Heart right ventricle (tissue), 16 donors: ENCODE measurements around the gene BRD2. TPM values are rescaled to one million over a fixed set of nuclear protein-coding genes. Genes with fewer than 3 reads are reported as not detected.
A peak's percentile ranks its signal among the peaks of the same experiment; 100 is the strongest.

ENCODE experiments used
- ATAC-seq, 8 donors: fragments of 200-7000 bp; cut with Tn5 transposase; one replicate each; pipeline ENCODE4 v1.9.1; 2020; ENCODE audit warnings: mild to moderate bottlenecking in 8 of 8, moderate library complexity in 8 of 8, moderate number of reproducible peaks in 1 of 8
- DNase-seq, 2 donors: peaks; one replicate each; pipeline ENCODE4 v3.0.0-alpha.2; 2020
- H3K27ac ChIP-seq, 10 donors: fragments of 200-600 bp; sonication (generic) in 2 of 10; one replicate each; pipeline versions ENCODE4 v1.5.0 to v1.8.0; 2020 to 2022; ENCODE audit warnings: mild to moderate bottlenecking in 3 of 10
- H3K27me3 ChIP-seq, 7 donors: fragments of 200-600 bp; one replicate each; pipeline ENCODE4 v1.8.0; 2021 to 2022; ENCODE audit warnings: mild to moderate bottlenecking in 2 of 7
- H3K36me3 ChIP-seq, 9 donors: fragments of 200-600 bp; sonication (generic) in 1 of 9; one replicate each; pipeline versions ENCODE4 v1.5.0 to v1.8.0; 2020 to 2022; ENCODE audit warnings: mild to moderate bottlenecking in 2 of 9
- H3K4me1 ChIP-seq, 9 donors: fragments of 200-600 bp; sonication (generic) in 1 of 9; one replicate each; pipeline versions ENCODE4 v1.5.0 to v1.8.0; 2020 to 2022; ENCODE audit warnings: mild to moderate bottlenecking in 4 of 9
- H3K4me3 ChIP-seq, 10 donors: fragments of 200-600 bp; sonication (generic) in 2 of 10; one replicate each; pipeline versions ENCODE4 v1.5.0 to v1.8.0; 2020 to 2022; ENCODE audit warnings: mild to moderate bottlenecking in 7 of 10, moderate library complexity in 2 of 10
- H3K9me3 ChIP-seq, 11 donors: fragments of 200-600 bp in 10 of 11; sonication (generic) in 2 of 11; one replicate each; pipeline versions ENCODE4 v1.5.0 to v1.8.0; 2013 to 2022; ENCODE audit warnings: mild to moderate bottlenecking in 2 of 11, control low read depth in 1 of 11, moderate library complexity in 1 of 11
- WGBS, 2 donors: extraction: QIAGEN DNeasy Blood & Tissue Kit; methylation state at CpG; one replicate each; pipeline ENCODE4 v1.1.7; 2013; ENCODE audit warnings: inconsistent platforms in 1 of 2; 5-methylcytosine and 5-hydroxymethylcytosine counted together
- intact Hi-C, 10 donors: fragments of 100-400 bp; cut with DNase I; formaldehyde crosslinking; loops; one replicate each; pipeline versions ENCODE4 v1.11.1 to v1.14.2; 2022
- polyA plus RNA-seq, 2 donors: library from polyadenylated mRNA; stranded (reverse); fragments of 200-250 nt; gene quantifications; one replicate each; pipeline ENCODE4 v1.2.3, GENCODE V29; 2013
- total RNA-seq, 10 donors: library from RNA; stranded (reverse); fragmentation: NEBNext Ultra II Directional in 3 of 10; extraction: Animal tissue kit (Norgen Biotek cat#: 25700) in 3 of 10; gene quantifications; one replicate each; pipeline versions ENCODE4 v1.2.1 to v1.2.4, GENCODE V29; 2021 to 2023
- TF ChIP-seq, protein P1 (sequence below), 9 donors: fragments of 200-600 bp; sonication (generic) in 2 of 9; IDR thresholded peaks; one replicate each; pipeline versions ENCODE4 v1.5.0 to v1.8.0; 2021 to 2022; ENCODE audit warnings: antibody characterized with exemption in 9 of 9, mild to moderate bottlenecking in 5 of 9, moderate library complexity in 1 of 9
- donor health status: Arrhythmogenic right ventricular cardiomyopathy.
- donor health status: ischemic (EF 13 %, LVEDD 7.1; RV severe dilation, severe dysfunction).
- donor health status: healthy with polysubstance abuse.
- donor health status: DM: no; HTN: yes; CAD: no.
- donor health status: DM: no; HTN: no; CAD: no.
- donor health status: ischemic (EF 25% LVEDD 6.9; RV normal size, moderate dysfunction).
- donor health status: ischemic (EF 25% LVEDD 5.7; RV mildly dilated, moderate dysfunction).
- donor health status: healthy.
- donor health status: DM: yes; HTN: yes; CAD: no.
- donor health status: Ischemic cardiomyopathy.
- donor health status: ischemic (EF 35%, LVEDD 5.7; RV mildly dilated, moderate dysfunction).
- donor health status: nonischemic (EF 11% LVEDD 7.7; RV severe dilation, severe dysfunction).
- donor health status: DM: yes; HTN: yes; CAD: no.
- donor health status: PGD.
- donor health status: ischemic (EF 29% LVEDD 5.4; RV normal size, mild dysfunction).
- donor health status: nonischemic (EF 23%, LVEDD 6.1; RV moderate dilation, normal function).

BRD2 gene
- total and polyA plus RNA-seq, 12 donors, result 49.3 to 97.0 (median 74.9) TPM

- intact Hi-C loops, result loop anchor here in 1 of 10 donors (5.0 kb wide), 1 partner anchor 774 kb away; no protein-coding TSS in a partner anchor
- TF ChIP-seq, protein P1, sequence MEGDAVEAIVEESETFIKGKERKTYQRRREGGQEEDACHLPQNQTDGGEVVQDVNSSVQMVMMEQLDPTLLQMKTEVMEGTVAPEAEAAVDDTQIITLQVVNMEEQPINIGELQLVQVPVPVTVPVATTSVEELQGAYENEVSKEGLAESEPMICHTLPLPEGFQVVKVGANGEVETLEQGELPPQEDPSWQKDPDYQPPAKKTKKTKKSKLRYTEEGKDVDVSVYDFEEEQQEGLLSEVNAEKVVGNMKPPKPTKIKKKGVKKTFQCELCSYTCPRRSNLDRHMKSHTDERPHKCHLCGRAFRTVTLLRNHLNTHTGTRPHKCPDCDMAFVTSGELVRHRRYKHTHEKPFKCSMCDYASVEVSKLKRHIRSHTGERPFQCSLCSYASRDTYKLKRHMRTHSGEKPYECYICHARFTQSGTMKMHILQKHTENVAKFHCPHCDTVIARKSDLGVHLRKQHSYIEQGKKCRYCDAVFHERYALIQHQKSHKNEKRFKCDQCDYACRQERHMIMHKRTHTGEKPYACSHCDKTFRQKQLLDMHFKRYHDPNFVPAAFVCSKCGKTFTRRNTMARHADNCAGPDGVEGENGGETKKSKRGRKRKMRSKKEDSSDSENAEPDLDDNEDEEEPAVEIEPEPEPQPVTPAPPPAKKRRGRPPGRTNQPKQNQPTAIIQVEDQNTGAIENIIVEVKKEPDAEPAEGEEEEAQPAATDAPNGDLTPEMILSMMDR (IDR thresholded peaks at IDR 0.05), result no peak
- H3K4me3 ChIP-seq, result peak overlapping the region; percentile 51 to 99 (median 90)
- no peaks in the 10 kb centered on the region for H3K27me3 ChIP-seq
- H3K27ac ChIP-seq, result peak overlapping the region; percentile 93 to 100 (median 100)
- 0 to 1% methylated on average over 15 of the region's 15 CpGs for WGBS, 2 donors
- peaks cover 9 to 42% (median 34%) of the 10 kb centered on the region in 9 donors for H3K4me1 ChIP-seq
- ATAC-seq, result no peak
- peaks cover 7 to 42% (median 21%) of the 10 kb centered on the region in 9 donors for H3K36me3 ChIP-seq
- no peak for DNase-seq
- no peaks in the 10 kb centered on the region for H3K9me3 ChIP-seq
Measured at GRCh38 chr6:32971242-32971580, 2.8 kb downstream of the BRD2 start.

GRCh38 chr6:32971581-32972352, 3.4 kb downstream of the BRD2 start:
- ATAC-seq, result peak; percentile 59 to 75 (median 66)
- intact Hi-C loops, result loop anchor here in 1 of 10 donors (5.0 kb wide), 1 partner anchor 774 kb away; no protein-coding TSS in a partner anchor

DNA sequence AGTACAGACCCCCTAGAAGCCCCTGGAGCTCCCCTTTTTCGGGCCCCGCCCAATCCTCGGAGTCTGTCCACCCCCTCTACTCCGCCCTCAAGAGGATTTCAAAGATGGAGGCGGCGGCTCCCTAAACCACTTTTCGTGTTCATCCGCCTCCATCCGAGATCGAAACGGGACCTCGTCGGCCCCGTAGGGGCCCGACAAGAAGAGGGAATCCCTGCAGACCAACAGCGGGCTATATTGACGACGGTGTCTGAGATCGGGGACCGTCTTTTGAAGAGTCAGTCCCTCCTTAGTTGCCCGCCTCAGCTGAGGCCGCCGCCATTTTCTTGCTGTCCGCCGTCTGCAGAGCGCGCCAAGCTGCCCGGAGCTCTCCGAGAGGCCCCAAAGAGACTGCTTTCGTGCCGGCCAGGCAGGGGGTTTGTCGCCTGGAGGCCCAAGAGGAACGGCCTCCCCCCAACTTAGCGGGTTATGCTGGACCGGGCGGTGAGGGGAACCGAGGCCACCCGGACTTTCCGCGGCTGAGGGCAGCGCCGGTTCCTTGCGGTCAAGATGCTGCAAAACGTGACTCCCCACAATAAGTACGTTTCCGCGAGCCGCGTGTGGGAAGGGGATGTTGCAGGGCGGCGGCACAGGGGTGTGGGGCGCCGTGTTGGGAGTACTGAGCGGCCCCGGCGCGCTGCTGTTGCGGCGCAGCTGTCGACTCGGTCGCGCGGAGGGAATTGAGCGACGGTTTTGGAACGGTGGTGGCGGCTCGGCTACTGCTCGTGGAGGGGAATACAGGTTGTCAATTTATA, 4.2 kb downstream of the BRD2 start:
- intact Hi-C loops, result loop anchor here in 1 of 10 donors (5.0 kb wide), 1 partner anchor 775 kb away; no protein-coding TSS in a partner anchor
- DNase-seq (peak in 1 of 2 donors; percentile 47), ATAC-seq (peak in 6 of 8 donors; percentile 0 to 6 (median 3))
- peak overlapping the region; percentile 8 to 100 (median 82) for H3K27ac ChIP-seq
- peaks cover 8 to 55% (median 34%) of the 10 kb centered on the region in 9 donors for H3K36me3 ChIP-seq
- peaks cover 5 to 42% (median 35%) of the 10 kb centered on the region in 9 donors for H3K4me1 ChIP-seq
- TF ChIP-seq, protein P1 (IDR thresholded peaks at IDR 0.05), result no peak
- 0% methylated on average over 70 of the region's 70 CpGs for WGBS, 2 donors
- peak overlapping the region; percentile 61 to 100 (median 94) for H3K4me3 ChIP-seq
- H3K9me3 ChIP-seq, result no peaks in the 10 kb centered on the region
- H3K27me3 ChIP-seq, result no peaks in the 10 kb centered on the region

More at GRCh38 chr6:32971581-32972352, 3.4 kb downstream of the BRD2 start:
- no peaks in the 10 kb centered on the region for H3K27me3 ChIP-seq
- H3K36me3 ChIP-seq, result peaks cover 8 to 47% (median 26%) of the 10 kb centered on the region in 9 donors
- 0 to 1% methylated on average over 58 of the region's 58 CpGs for WGBS, 2 donors
- TF ChIP-seq, protein P1 (IDR thresholded peaks at IDR 0.05), result no peak
- H3K9me3 ChIP-seq, result no peaks in the 10 kb centered on the region
- H3K4me3 ChIP-seq, result peak overlapping the region; percentile 61 to 100 (median 94)
- peak; percentile 99 to 100 for DNase-seq
- H3K4me1 ChIP-seq, result peaks cover 9 to 42% (median 34%) of the 10 kb centered on the region in 9 donors
- peak overlapping the region; percentile 93 to 100 (median 100) for H3K27ac ChIP-seq
